ENCODE data around the gene IL1R2. TPM values are rescaled to one million over a fixed set of nuclear protein-coding genes. Genes with fewer than 3 reads are reported as not detected.

Gene IL1R2
- total and polyA plus RNA-seq, 2 experiments from 2014 or later = not detected

DNA sequence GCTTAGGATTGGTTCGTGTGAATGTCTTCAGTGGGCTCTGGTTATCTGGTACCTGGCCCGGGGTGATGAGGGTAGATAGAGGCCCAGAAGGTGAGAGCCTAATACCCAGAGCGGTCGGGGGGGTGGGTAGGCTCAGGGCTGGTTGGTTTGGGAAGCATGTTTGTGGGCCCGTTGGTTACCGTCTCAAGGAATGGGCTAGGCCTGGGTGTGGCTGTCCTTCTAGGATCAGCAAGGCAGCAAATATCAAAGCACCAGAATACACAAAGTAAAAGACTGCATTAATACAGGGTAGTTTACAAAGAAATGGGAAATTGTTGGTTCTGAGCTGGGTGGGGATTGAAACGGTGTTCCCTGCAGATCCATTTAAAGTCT lies 6.0 kb upstream of the IL1R2 start:
- no peaks in the 10 kb centered on the region for H3K36me3 ChIP-seq
- no peak overlapping the region for H3K4me3 ChIP-seq
- H3K4me1 ChIP-seq (ENCODE audit: low read depth) = no peaks in the 10 kb centered on the region
- no peaks in the 10 kb centered on the region for H3K27me3 ChIP-seq
- no peak for DNase-seq (ENCODE audit: low read depth in 1 of 2, low spot score in 1 of 2)
- no peak overlapping the region for H3K27ac ChIP-seq
- TF ChIP-seq, protein P1, sequence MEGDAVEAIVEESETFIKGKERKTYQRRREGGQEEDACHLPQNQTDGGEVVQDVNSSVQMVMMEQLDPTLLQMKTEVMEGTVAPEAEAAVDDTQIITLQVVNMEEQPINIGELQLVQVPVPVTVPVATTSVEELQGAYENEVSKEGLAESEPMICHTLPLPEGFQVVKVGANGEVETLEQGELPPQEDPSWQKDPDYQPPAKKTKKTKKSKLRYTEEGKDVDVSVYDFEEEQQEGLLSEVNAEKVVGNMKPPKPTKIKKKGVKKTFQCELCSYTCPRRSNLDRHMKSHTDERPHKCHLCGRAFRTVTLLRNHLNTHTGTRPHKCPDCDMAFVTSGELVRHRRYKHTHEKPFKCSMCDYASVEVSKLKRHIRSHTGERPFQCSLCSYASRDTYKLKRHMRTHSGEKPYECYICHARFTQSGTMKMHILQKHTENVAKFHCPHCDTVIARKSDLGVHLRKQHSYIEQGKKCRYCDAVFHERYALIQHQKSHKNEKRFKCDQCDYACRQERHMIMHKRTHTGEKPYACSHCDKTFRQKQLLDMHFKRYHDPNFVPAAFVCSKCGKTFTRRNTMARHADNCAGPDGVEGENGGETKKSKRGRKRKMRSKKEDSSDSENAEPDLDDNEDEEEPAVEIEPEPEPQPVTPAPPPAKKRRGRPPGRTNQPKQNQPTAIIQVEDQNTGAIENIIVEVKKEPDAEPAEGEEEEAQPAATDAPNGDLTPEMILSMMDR (IDR thresholded peaks at IDR 0.05; ENCODE audit: low read depth, low read length) = no peak
- H3K9me3 ChIP-seq (ENCODE audit: low read depth) = no peaks in the 10 kb centered on the region

DNA sequence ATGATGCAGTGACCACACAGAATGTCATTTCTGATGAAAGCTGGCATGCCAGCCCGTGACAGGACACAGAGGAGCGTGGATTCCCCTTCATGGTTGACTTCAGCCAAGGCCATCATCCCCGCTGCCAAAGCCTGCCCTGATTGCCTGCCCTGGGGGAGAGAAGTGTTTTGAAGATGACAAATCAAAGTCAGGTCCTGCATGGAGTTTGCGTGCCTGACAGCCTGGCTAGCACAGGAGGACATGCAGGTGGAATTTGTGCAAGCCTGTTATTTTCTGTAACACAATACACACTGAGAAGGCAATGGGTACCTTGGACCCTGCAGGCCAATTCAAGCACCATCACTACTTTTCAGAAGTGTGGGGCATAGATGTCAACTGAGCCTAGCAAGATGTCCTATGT lies 5.4 kb upstream of the IL1R2 start:
- no peak overlapping the region for H3K4me3 ChIP-seq
- TF ChIP-seq, protein P1 (IDR thresholded peaks at IDR 0.05; ENCODE audit: low read depth, low read length) = no peak

DNA sequence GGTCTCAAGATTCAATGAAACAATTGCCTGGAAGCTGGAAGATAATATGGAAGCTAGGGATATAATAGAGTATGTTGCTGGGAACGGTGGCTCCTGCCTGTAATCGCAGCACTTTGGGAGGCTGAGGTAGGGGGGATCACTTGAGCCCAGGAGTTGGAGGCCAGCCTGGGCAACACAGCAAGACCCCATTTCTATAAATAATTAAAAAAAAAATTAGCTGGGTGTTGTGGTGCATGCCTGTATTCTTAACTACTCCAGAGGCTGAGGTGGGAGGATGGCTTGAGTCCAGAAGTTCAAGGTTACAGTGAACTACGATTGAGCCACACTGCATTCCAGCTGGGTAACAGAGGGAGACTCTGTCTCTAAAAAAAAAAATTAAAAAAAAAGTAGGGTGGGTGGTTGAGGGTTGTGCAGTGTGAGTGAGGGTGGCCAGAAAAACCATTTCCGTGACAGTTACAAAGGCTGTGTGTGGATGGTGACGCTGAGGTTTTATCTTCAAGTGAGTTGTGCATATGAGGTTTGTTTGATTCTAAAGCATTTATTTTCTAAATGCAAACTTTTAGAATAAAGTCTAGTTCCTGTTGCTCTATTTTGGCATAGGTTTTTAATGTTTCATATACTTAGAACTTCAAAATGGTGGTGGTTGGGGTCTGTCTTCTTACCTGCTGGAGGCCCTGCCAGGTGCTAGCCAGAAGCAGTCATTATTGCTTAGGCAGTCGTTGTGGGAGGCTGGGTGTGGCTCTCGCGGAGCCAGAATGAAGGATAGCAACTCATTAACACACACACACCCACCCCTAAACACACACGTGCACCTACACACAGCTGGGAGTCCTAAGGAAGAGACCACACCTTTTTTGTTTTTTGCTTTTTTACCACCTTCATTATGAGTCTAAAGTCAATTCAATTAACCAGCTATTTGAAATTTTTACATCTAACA lies 4.7 kb upstream of the IL1R2 start:
- H3K27me3 ChIP-seq = no peaks in the 10 kb centered on the region
- no peaks in the 10 kb centered on the region for H3K9me3 ChIP-seq (ENCODE audit: low read depth)
- DNase-seq (ENCODE audit: low read depth in 1 of 2, low spot score in 1 of 2) = peak in 1 of 2 donors; percentile 67
- H3K36me3 ChIP-seq = no peaks in the 10 kb centered on the region
- H3K4me3 ChIP-seq = no peak overlapping the region
- no peak overlapping the region for H3K27ac ChIP-seq
- H3K4me1 ChIP-seq (ENCODE audit: low read depth) = no peaks in the 10 kb centered on the region
- TF ChIP-seq, protein P1 (IDR thresholded peaks at IDR 0.05; ENCODE audit: low read depth, low read length) = no peak

More for the DNA sequence above, 5.4 kb upstream of the IL1R2 start:
- Histone ChIP-seq H3K4me1 (ENCODE audit: low read depth) (no peaks in the 10 kb centered on the region), H3K27me3 (no peaks in the 10 kb centered on the region), H3K36me3 (no peaks in the 10 kb centered on the region), H3K27ac (no peak overlapping the region), H3K9me3 (ENCODE audit: low read depth) (no peaks in the 10 kb centered on the region)
- no peak for DNase-seq (ENCODE audit: low read depth in 1 of 2, low spot score in 1 of 2)

DNA sequence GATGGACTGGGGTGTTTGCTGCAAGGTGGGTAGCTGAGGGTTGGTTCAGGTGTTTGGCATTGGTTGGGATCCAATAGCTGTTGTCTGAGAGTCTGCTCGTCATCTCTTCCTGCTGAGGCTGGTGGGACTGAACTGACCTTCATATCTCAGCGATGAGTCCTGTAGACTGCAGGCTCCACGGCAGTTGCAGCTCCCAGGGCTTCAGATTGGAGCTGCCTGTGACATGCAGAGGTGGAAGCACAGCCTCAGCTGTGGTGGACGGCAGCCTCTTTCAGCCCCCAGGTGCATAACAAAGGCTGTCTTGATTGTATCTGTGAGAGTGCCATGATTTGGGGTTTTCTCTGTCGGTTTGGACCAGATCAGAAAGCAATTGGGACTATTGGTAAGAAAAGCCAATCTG lies 3.9 kb upstream of the IL1R2 start:
- TF ChIP-seq, protein P1 (IDR thresholded peaks at IDR 0.05; ENCODE audit: low read depth, low read length) = no peak
- Histone ChIP-seq H3K27ac (no peak overlapping the region), H3K4me1 (ENCODE audit: low read depth) (no peaks in the 10 kb centered on the region), H3K9me3 (ENCODE audit: low read depth) (no peaks in the 10 kb centered on the region), H3K27me3 (no peaks in the 10 kb centered on the region), H3K4me3 (no peak overlapping the region), H3K36me3 (no peaks in the 10 kb centered on the region)
- no peak for DNase-seq (ENCODE audit: low read depth in 1 of 2, low spot score in 1 of 2)

DNA sequence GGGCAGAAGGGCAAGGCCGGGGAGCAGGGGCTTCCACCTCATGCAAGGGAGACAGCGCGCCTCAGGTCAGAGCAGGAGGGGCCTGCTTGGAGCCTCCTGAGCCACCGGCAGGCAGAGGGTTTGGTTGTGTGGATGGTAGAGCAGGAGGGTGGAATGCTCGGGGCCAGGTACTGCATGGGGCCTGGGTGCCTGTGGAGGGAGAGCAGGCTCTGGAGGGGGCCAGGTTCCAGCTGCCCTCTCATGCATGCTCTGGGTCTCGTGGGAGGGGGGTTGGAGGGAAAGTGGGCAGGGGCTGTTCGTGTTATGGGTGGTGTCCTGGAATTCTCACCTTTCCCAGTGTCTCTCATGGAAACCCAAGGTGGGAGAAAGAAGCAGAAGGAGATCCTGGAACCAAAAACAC lies 3.2 kb upstream of the IL1R2 start:
- H3K4me3 ChIP-seq = no peak overlapping the region
- TF ChIP-seq, protein P1 (IDR thresholded peaks at IDR 0.05; ENCODE audit: low read depth, low read length) = no peak
- DNase-seq (ENCODE audit: low read depth in 1 of 2, low spot score in 1 of 2) = no peak
- H3K36me3 ChIP-seq = no peaks in the 10 kb centered on the region
- no peaks in the 10 kb centered on the region for H3K9me3 ChIP-seq (ENCODE audit: low read depth)
- no peaks in the 10 kb centered on the region for H3K4me1 ChIP-seq (ENCODE audit: low read depth)
- H3K27ac ChIP-seq = no peak overlapping the region
- H3K27me3 ChIP-seq = no peaks in the 10 kb centered on the region
